ENCODE measurements around the gene ZNF148.

DNA sequence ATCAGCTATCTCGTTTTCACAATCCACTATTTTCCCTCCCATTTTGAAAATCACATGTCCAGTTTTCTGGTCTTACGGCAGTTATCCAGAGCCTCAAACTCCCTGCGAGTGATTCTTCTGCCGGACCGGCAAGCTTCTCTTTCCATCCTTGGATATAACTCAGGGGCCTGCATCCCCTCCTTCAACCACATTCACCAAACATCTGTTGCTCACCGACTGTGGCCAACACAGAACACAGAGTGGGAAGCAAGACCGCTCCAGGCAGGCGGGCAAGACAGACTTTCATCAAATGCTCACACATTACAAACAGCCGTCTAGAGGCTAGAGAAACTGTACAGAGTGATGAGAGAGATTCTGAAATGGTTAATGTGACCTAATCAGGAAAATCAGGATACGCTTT is 154.9 kb downstream of the ZNF148 start:
- TF ChIP-seq, protein P1, sequence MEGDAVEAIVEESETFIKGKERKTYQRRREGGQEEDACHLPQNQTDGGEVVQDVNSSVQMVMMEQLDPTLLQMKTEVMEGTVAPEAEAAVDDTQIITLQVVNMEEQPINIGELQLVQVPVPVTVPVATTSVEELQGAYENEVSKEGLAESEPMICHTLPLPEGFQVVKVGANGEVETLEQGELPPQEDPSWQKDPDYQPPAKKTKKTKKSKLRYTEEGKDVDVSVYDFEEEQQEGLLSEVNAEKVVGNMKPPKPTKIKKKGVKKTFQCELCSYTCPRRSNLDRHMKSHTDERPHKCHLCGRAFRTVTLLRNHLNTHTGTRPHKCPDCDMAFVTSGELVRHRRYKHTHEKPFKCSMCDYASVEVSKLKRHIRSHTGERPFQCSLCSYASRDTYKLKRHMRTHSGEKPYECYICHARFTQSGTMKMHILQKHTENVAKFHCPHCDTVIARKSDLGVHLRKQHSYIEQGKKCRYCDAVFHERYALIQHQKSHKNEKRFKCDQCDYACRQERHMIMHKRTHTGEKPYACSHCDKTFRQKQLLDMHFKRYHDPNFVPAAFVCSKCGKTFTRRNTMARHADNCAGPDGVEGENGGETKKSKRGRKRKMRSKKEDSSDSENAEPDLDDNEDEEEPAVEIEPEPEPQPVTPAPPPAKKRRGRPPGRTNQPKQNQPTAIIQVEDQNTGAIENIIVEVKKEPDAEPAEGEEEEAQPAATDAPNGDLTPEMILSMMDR (IDR thresholded peaks at IDR 0.05; ENCODE audit: insufficient read depth, low read length): no peak
- TF ChIP-seq POLR2AphosphoS5 (IDR thresholded peaks at IDR 0.05; ENCODE audit: low read depth) (no peak), GABPA (IDR thresholded peaks at IDR 0.05; ENCODE audit: low read depth) (no peak), SPI1 (IDR thresholded peaks at IDR 0.05; ENCODE audit: borderline replicate concordance, low read depth) (no peak)
